ENCODE measurements around the gene WDR48.
A peak's percentile ranks its signal among the peaks of the same experiment; 100 is the strongest.

WDR48 gene

DNA sequence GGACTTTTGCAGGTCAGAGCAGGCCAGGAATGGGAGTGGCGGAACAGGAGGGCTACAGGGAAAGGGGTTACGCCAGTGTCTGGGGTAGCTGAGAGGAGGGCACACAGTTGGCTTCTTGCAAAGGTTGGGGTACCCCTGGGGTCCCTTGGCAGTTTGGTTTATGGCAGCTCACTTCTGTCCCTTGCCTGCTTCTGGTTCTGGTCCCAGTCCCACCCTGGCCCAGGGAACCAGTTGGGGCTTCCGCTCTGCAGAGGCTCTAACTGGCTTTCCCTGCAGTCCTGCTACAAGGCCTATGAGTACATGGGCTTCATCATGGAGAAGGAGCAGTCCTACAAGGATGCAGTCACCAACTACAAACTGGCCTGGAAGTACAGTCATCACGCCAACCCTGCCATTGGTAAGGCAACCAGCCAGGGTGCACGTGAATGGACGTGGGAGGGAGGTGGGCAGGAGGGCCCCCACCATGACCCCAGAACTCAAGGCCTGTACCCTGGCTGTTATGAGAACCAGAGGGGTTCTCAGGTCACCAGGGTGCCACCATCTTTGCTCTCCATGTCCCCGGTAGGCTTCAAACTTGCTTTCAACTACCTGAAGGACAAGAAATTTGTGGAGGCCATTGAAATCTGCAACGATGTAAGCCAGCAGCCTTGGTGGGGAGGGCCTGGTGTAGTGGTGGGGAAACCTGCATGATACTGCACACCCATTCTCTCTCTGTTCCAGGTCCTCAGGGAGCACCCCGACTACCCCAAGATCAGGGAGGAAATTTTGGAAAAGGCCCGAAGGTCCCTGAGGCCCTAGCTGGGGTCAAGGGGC is 86.4 kb downstream of the WDR48 start:
- H3K27ac ChIP-seq, result peak overlapping the region in 1 of 2 donors; percentile 21

GRCh38 chr3:39138804-39139415 is 87.1 kb downstream of the WDR48 start:
- Histone ChIP-seq H3K4me3 (no peak overlapping the region), H3K27ac (peak overlapping the region in 1 of 2 donors; percentile 21)
- no peak for TF ChIP-seq CTCF (IDR thresholded peaks at IDR 0.05)
- peak; percentile 54 for DNase-seq (ENCODE audit: low spot score)

More for the DNA sequence above, 86.4 kb downstream of the WDR48 start:
- H3K4me3 ChIP-seq, result no peak overlapping the region
- TF ChIP-seq CTCF (IDR thresholded peaks at IDR 0.05), result no peak
- DNase-seq (ENCODE audit: low spot score), result no peak

DNA sequence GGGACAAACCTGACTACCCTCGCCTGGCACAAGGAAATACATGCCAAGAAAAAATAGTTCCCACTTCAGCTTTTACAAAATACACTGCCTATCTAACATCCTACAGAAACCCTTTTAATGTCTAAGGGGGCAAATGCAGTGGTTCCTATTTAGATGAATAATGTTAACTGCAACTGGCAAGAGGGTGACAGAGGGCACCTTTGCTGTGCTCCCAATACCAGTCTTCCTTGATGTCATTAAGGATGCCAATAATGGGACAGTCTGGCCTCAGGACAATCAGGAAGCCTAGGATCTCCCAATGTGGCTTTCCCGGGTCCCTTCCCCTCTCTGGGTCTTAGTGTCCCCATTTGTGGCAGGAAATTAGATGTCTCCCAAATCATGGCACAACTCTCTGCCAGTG is 87.6 kb downstream of the WDR48 start:
- no peak for DNase-seq (ENCODE audit: low spot score)
- Histone ChIP-seq H3K4me3 (no peak overlapping the region), H3K27ac (peak overlapping the region; percentile 12 to 21)
- no peak for TF ChIP-seq CTCF (IDR thresholded peaks at IDR 0.05)

DNA sequence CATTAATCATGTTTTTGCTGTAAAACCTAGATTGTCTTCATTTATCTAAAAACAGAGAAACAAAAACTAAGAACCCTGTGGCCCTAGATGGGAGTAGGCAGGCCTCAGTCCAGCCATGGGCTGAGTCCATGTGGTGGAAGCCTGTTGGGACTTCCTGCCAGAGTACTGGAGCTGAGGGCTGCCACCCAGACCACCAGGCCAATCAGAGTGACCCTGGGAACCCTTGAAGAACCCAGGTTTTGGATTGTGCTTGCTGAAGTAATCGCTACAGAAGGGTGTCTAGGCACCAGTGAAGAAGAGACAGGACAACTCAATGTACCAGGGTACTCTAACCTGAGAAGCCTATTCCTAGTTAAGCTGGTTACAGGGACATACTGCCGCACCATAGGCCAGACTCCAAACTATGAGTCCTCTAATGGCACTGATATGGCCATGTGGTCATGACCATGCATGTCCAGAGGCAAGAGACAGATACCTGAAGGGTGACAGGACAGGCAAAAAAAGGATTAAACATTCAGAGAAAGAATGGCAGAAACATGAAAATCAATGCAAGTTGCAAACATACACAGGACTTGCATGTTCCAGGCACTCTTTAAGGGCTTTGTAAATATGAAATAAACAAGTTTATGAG is 88.6 kb downstream of the WDR48 start:
- Histone ChIP-seq H3K27ac (peak overlapping the region; percentile 12 to 72), H3K4me3 (no peak overlapping the region)
- no peak for DNase-seq (ENCODE audit: low spot score)
- TF ChIP-seq CTCF (IDR thresholded peaks at IDR 0.05), result no peak

DNA sequence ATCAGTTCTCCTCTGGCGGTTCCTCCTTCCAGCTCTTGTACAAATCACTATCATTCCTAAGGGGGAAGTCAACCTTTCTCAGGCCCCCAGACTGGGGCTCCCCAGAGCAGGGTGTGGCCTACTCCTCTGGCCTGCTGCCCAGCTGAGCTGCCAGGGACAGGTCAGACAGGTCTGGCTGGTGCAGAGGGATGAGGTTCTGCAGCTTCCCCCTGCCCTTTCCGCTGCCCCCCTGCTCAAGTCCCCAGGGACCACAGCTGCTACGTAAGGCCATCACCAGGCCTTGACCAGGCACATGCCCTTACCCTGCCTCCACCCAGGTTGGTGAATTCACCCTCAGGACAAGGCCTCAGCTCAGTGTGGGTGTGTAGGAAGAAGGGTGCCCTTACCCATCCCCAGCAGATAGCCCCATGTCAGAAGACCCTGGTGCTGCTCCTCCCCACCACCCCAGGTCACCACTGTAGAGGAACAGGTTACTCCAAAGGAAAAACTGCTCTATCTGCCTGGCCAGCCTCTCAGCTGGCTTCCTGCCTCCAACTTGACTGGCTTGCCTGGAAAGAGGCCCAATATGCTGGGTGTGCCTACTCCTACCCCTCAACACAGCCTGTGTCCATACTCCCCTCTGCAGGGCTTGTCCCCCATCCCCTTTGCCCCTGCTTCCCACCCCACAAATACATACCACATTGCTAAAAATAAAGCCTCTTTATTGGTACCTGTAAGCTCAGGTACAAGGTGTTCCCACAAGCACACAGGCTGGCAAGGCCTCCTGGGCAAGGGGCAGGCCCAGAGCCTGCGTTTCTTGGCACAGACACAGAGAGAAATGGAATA is 89.6 kb downstream of the WDR48 start:
- DNase-seq (ENCODE audit: low spot score), result peak; percentile 76
- Histone ChIP-seq H3K4me3 (no peak overlapping the region), H3K27ac (peak overlapping the region; percentile 1 to 72)
- no peak for TF ChIP-seq CTCF (IDR thresholded peaks at IDR 0.05)

DNA sequence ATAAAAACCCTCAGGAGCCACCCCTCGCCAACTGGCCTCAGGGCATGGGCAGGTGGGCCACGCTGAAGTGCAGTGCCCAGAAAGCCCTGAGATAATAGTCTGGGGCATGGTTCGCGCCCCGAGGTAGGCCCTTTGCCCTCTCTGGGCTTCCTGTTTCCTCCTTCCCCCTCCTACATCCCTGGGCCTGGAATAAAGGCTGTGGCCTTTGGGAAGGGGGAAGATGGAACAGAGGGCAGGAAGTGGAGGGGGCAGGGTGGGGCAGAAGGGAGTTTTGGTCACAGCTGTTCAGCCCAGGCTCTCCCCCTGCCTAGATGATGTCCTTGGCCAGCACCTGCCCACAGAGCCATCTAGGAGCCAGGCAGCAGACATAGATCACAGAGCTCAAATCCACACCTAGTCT is 90.3 kb downstream of the WDR48 start:
- H3K4me3 ChIP-seq, result no peak overlapping the region
- TF ChIP-seq CTCF (IDR thresholded peaks at IDR 0.05), result no peak
- peak; percentile 61 for DNase-seq (ENCODE audit: low spot score)
- H3K27ac ChIP-seq, result peak overlapping the region in 1 of 2 donors; percentile 7
